ENCODE measurements around the gene PBXIP1.
"Not testable (repeated sequence)": the region's sequence is repeated elsewhere in the genome, so short reads cannot be mapped to it uniquely, and the experiment has no call there.

PBXIP1 gene

DNA sequence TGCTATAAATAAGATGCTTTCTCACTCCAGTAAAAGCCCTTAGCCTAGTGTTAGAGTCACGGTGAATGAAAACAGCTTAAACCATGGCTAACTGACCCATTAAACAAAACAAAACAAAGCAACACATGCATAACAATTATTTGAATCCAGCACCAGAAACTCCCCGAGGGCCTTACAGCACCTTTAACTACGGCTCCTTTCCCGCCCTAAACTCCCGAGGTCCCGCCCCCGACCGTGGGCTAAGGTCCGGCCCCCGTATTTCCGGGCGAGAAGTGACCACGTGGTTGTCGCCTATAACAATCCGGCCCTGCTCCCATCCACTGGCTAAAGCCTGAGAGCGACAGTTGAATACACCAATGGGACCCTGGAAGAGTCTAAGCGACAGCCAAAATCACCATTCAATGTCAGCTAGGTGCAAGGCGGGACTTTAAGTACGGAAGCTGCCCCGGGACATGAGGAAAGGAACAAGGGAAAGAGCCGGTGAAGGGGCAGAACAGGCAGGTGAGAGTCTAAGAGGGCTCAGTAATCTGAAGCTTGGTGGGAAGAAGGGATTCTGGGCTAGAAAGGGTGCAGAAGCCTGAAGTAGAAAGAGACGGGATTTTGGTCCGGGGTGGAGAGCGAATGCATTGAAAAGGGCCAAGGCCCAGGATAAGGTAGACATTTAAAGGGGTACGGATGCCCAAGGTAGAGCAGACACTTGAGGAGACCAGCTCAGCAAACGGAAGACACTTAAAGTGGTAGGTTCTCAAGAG is 27.2 kb upstream of the PBXIP1 start, which contains the start of gene FLAD1:
TSS of gene FLAD1 (plus strand) at position 448 of the 752 bp plus-strand sequence. CDS start 351 bp downstream, outside the sequence.
- H3K27ac Mint-ChIP-seq = peak within 1 kb of the TSS in 2 of 3 experiments; percentile 49 to 65
- TF ChIP-seq, protein P1, sequence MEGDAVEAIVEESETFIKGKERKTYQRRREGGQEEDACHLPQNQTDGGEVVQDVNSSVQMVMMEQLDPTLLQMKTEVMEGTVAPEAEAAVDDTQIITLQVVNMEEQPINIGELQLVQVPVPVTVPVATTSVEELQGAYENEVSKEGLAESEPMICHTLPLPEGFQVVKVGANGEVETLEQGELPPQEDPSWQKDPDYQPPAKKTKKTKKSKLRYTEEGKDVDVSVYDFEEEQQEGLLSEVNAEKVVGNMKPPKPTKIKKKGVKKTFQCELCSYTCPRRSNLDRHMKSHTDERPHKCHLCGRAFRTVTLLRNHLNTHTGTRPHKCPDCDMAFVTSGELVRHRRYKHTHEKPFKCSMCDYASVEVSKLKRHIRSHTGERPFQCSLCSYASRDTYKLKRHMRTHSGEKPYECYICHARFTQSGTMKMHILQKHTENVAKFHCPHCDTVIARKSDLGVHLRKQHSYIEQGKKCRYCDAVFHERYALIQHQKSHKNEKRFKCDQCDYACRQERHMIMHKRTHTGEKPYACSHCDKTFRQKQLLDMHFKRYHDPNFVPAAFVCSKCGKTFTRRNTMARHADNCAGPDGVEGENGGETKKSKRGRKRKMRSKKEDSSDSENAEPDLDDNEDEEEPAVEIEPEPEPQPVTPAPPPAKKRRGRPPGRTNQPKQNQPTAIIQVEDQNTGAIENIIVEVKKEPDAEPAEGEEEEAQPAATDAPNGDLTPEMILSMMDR (IDR thresholded peaks at IDR 0.05; ENCODE audit: unreplicated experiment in 3 of 3) = no peak

DNA sequence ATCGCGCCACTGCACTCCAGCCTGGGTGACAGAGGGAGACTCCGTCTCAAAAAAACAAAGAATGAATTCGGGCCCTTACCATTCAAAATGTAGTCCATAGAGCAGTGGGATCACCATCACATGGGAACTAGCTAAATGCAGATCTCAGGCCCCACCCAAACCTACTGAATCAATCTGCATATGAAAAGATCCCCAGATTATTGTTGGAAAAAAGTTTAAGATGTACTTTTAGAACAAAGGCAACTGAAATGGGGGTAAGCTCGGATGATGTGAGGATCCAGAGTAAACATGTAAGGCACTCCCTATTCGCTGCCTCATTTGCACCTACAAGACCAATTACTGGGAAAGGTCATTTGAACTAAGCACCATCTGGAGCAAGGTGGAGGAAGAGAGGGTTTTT is 26.4 kb upstream of the PBXIP1 start:
- peak overlapping the region in 1 of 3 experiments; percentile 26 for H3K27ac Mint-ChIP-seq
- no peak overlapping the region for H3K4me3 Mint-ChIP-seq
- H3K36me3 Mint-ChIP-seq (ENCODE audit: low read depth) = peaks cover 15% of the 10 kb centered on the region
- no peaks in the 10 kb centered on the region for H3K9me3 Mint-ChIP-seq
- no peaks in the 10 kb centered on the region for H3K27me3 Mint-ChIP-seq (ENCODE audit: low read depth)
- peaks cover 4% of the 10 kb centered on the region for H3K4me1 Mint-ChIP-seq
- TF ChIP-seq, protein P1 (IDR thresholded peaks at IDR 0.05; ENCODE audit: unreplicated experiment in 3 of 3) = no peak

More for the DNA sequence above, 27.2 kb upstream of the PBXIP1 start, which contains the start of gene FLAD1:
- H3K4me3 Mint-ChIP-seq = no peak within 1 kb of the TSS
- H3K9me3 Mint-ChIP-seq = no peaks in the 10 kb centered on the region
- H3K4me1 Mint-ChIP-seq = peaks cover 4% of the 10 kb centered on the region
- H3K27me3 Mint-ChIP-seq (ENCODE audit: low read depth) = no peaks in the 10 kb centered on the region
- peaks cover 15% of the 10 kb centered on the region for H3K36me3 Mint-ChIP-seq (ENCODE audit: low read depth)

DNA sequence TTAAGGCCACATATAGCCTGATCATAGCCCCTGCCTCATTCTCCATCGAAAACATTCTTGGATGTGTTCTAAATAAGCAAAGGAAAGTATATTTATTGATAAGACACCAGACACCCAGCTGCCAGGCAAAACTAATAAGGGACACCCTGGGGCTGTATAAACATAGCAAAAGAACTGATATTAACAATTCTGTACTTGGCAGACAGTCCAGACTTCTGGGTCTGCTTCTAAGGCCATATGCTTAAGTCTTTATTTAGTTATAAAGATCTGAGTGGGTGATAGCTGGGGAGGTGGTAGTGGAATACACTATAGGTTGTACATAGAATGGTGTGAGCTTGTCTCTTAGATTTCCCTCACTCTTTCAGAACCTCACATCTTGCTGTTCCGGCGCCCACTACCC is 22.5 kb upstream of the PBXIP1 start:
- Mint-ChIP-seq H3K4me1 (no peaks in the 10 kb centered on the region), H3K9me3 (no peaks in the 10 kb centered on the region), H3K27ac (no peak overlapping the region), H3K27me3 (ENCODE audit: low read depth) (no peaks in the 10 kb centered on the region), H3K4me3 (no peak overlapping the region), H3K36me3 (ENCODE audit: low read depth) (peaks cover 15% of the 10 kb centered on the region)
- TF ChIP-seq, protein P1 (IDR thresholded peaks at IDR 0.05; ENCODE audit: unreplicated experiment in 3 of 3) = no peak

DNA sequence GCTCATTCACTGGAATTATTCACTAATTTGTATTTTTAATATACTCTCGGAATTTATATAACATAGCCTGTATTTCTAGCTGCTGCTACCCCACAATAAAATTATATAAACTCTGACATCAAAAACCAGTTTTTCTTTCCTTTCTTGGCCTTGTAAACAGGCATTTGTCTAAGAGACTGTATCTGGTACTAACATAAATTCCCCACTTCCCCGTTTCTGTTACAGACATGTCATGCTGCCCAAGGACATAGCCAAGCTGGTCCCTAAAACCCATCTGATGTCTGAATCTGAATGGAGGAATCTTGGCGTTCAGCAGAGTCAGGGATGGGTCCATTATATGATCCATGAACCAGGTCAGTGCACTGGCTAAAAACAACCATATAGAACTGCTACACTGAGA is 21.9 kb upstream of the PBXIP1 start:
- not testable (repeated sequence) for H3K9me3 Mint-ChIP-seq; H3K4me1 Mint-ChIP-seq; H3K27me3 Mint-ChIP-seq (ENCODE audit: low read depth)
- Mint-ChIP-seq H3K4me3 (peak overlapping the region; percentile 43 to 56 (median 54)), H3K27ac (peak overlapping the region in 2 of 3 experiments; percentile 49 to 59), H3K36me3 (ENCODE audit: low read depth) (peaks cover 15% of the 10 kb centered on the region)

DNA sequence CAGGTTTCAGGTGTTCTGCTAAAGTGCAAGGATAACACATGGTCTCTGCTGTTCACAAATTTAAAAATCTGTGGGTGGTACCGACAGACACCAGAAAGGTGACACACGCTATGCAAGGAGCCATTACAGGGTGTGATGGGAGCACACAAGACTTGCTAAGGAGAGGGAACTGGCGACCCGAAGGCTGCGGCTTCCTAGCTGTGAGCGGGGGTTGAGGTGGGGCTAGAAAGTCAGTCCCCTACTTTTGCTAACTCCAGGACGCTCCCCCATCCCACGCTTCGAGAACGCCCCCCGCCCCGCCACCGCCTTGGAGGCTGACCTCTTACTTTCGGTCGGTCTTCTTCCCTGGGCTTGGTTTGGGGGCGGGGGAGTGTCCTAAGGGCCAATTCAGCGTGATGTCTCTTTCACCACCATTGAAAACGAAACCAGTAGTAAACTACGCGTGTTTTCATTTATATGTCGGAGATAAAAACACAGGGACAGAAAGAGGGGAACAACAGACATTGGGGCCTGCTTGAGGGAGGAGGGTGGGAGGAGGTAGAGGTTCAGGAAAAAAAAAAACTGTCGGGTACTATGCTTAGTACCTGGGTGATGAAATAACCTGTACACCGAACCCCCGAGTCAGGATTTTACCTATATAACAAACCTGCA is 19.6 kb upstream of the PBXIP1 start:
- H3K9me3 Mint-ChIP-seq = no peaks in the 10 kb centered on the region
- TF ChIP-seq, protein P1 (IDR thresholded peaks at IDR 0.05; ENCODE audit: unreplicated experiment in 3 of 3) = no peak
- peaks cover 11% of the 10 kb centered on the region for H3K36me3 Mint-ChIP-seq (ENCODE audit: low read depth)
- H3K27ac Mint-ChIP-seq = no peak overlapping the region
- H3K27me3 Mint-ChIP-seq (ENCODE audit: low read depth) = no peaks in the 10 kb centered on the region
- H3K4me3 Mint-ChIP-seq = no peak overlapping the region
- peaks cover 22% of the 10 kb centered on the region for H3K4me1 Mint-ChIP-seq

DNA sequence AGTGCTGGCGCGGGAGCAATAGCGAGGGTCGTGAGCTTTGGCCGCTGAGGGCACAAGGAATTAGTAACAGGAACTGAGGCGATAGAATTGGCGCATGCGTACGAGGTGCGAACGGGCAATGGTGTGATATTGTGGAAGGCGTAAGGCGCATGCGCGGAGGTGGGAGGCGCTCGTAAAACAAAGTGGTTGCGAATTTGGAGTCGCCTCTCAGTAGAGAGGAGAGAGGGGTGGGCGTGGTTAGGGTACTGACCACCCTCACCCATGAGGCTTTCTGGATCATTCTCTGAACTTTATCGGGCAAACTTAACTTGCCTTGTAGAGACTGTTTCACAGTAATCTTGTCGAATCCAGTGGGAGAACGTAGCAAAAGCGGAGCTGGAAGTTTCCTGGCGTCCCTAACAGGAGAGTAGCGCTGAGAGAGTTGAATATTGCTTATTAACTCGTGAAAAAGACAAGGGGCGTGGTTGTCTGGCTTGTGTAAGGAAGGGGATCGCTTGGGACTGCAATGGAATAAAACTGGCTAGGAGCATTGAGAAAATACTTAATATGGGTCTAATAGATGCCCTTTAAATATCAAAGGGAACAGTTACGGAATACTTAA is 19.0 kb upstream of the PBXIP1 start:
- Mint-ChIP-seq H3K4me3 (no peak overlapping the region), H3K27me3 (ENCODE audit: low read depth) (no peaks in the 10 kb centered on the region), H3K9me3 (no peaks in the 10 kb centered on the region), H3K4me1 (peaks cover 22% of the 10 kb centered on the region), H3K36me3 (ENCODE audit: low read depth) (peaks cover 10% of the 10 kb centered on the region), H3K27ac (no peak overlapping the region)
- TF ChIP-seq, protein P1 (IDR thresholded peaks at IDR 0.05; ENCODE audit: unreplicated experiment in 3 of 3) = no peak
